HG02588 (cell line): ENCODE data around the gene C1QC.

ENCODE experiments used
- ATAC-seq: cut with Tn5 transposase; IDR thresholded peaks from one replicate; pipeline ENCODE4 v1.9.1; 2021; ENCODE audit warnings: mild to moderate bottlenecking, moderate library complexity; ENCODE audit not compliant: unreplicated experiment

The C1QC gene

GRCh38 chr1:22676916-22677583 is 33.6 kb downstream of the C1QC start:
- no peak for ATAC-seq

- no peak for ATAC-seq
Observed at GRCh38 chr1:22677931-22678896, 34.8 kb downstream of the C1QC start.

GRCh38 chr1:22680726-22681125 is 37.3 kb downstream of the C1QC start:
- no peak for ATAC-seq

GRCh38 chr1:22681556-22682276 is 38.3 kb downstream of the C1QC start:
- no peak for ATAC-seq

- no peak for ATAC-seq
Observed at GRCh38 chr1:22683547-22683946, 40.1 kb downstream of the C1QC start.

GRCh38 chr1:22685591-22686059 is 42.2 kb downstream of the C1QC start:
- ATAC-seq = no peak

GRCh38 chr1:22687191-22687590 is 43.8 kb downstream of the C1QC start:
- ATAC-seq = no peak

GRCh38 chr1:22688466-22688865 is 45.0 kb downstream of the C1QC start:
- ATAC-seq = no peak

GRCh38 chr1:22689505-22689904 is 46.1 kb downstream of the C1QC start:
- no peak for ATAC-seq

- ATAC-seq = no peak
Observed at GRCh38 chr1:22691031-22691753, 47.8 kb downstream of the C1QC start.

- no peak for ATAC-seq
Observed at GRCh38 chr1:22694172-22694571, 50.7 kb downstream of the C1QC start.

- ATAC-seq = no peak
Observed at GRCh38 chr1:22696610-22697009, 53.2 kb downstream of the C1QC start.
